Body of pancreas (tissue), 4 donors: ENCODE data around the gene KLK15.

Experiments used
- POLR2A ChIP-seq, 3 donors: fragments of 450-650 bp; IDR thresholded peaks; one replicate each; pipeline ENCODE4 v1.6.1; 2016; ENCODE audit warnings: antibody characterized with exemption in 3 of 3, mild to moderate bottlenecking in 2 of 3
- TF ChIP-seq, protein P1 (sequence below), 7 experiments: fragments of 450-650 bp in 4 of 7; fragments of 200-600 bp in 3 of 7; sonication (generic) in 3 of 7; IDR thresholded peaks; one replicate each; pipeline ENCODE4 v1.5.1; 2016 to 2019; ENCODE audit warnings: antibody characterized with exemption in 7 of 7

- TF ChIP-seq, protein P1, sequence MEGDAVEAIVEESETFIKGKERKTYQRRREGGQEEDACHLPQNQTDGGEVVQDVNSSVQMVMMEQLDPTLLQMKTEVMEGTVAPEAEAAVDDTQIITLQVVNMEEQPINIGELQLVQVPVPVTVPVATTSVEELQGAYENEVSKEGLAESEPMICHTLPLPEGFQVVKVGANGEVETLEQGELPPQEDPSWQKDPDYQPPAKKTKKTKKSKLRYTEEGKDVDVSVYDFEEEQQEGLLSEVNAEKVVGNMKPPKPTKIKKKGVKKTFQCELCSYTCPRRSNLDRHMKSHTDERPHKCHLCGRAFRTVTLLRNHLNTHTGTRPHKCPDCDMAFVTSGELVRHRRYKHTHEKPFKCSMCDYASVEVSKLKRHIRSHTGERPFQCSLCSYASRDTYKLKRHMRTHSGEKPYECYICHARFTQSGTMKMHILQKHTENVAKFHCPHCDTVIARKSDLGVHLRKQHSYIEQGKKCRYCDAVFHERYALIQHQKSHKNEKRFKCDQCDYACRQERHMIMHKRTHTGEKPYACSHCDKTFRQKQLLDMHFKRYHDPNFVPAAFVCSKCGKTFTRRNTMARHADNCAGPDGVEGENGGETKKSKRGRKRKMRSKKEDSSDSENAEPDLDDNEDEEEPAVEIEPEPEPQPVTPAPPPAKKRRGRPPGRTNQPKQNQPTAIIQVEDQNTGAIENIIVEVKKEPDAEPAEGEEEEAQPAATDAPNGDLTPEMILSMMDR (IDR thresholded peaks at IDR 0.05): no peak
- no peak for TF ChIP-seq POLR2A (IDR thresholded peaks at IDR 0.05)
Observed at GRCh38 chr19:50843701-50844221, 10.4 kb upstream of the KLK15 start.
